ENCODE results near the gene AHRR.
"Not testable (repeated sequence)": the region's sequence is repeated elsewhere in the genome, so short reads cannot be mapped to it uniquely, and the experiment has no call there.

AHRR gene

DNA sequence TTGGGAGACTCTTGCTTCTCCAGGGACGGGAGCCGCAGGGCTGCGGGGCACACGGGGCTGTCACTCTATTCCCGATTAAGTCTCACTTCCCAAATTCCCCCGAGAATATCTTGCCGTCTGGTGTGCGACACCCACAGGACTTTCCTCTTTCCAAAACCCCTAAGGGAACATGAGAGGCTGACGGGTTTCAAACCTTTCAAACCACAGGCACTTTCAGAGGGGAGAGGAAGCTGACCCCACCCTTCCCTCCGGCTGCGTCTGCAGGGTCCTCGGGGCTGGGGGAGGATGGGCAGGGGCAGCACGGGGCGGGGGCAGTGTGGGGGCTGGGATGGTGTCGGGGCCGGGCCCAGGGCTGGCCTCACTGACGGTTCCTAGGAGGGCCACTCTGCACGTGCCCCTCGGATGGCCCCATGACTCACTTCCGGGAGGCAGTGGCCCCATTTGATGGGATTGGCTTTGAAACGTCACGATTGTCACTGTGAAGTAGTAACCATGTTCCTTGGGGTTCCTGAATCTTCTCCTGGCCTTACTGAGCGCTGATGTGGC, 164.5 kb downstream of the AHRR start:
- no peak overlapping the region for H3K4me3 ChIP-seq (ENCODE audit: severe bottlenecking)
- TF ChIP-seq, protein P1, sequence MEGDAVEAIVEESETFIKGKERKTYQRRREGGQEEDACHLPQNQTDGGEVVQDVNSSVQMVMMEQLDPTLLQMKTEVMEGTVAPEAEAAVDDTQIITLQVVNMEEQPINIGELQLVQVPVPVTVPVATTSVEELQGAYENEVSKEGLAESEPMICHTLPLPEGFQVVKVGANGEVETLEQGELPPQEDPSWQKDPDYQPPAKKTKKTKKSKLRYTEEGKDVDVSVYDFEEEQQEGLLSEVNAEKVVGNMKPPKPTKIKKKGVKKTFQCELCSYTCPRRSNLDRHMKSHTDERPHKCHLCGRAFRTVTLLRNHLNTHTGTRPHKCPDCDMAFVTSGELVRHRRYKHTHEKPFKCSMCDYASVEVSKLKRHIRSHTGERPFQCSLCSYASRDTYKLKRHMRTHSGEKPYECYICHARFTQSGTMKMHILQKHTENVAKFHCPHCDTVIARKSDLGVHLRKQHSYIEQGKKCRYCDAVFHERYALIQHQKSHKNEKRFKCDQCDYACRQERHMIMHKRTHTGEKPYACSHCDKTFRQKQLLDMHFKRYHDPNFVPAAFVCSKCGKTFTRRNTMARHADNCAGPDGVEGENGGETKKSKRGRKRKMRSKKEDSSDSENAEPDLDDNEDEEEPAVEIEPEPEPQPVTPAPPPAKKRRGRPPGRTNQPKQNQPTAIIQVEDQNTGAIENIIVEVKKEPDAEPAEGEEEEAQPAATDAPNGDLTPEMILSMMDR (IDR thresholded peaks at IDR 0.05; ENCODE audit: poor library complexity, severe bottlenecking): no peak
- DNase-seq (ENCODE audit: low spot score) (no peak), ATAC-seq (ENCODE audit: low read depth) (no peak)
- no peaks in the 10 kb centered on the region for H3K9me3 ChIP-seq (ENCODE audit: severe bottlenecking)
- H3K4me1 ChIP-seq (ENCODE audit: insufficient read depth, poor library complexity, severe bottlenecking): no peaks in the 10 kb centered on the region
- no peaks in the 10 kb centered on the region for H3K36me3 ChIP-seq (ENCODE audit: low read depth)
- H3K27me3 ChIP-seq (ENCODE audit: insufficient read depth, poor library complexity, severe bottlenecking): peaks cover 24% of the 10 kb centered on the region
- H3K27ac ChIP-seq (ENCODE audit: poor library complexity, severe bottlenecking): no peak overlapping the region

DNA sequence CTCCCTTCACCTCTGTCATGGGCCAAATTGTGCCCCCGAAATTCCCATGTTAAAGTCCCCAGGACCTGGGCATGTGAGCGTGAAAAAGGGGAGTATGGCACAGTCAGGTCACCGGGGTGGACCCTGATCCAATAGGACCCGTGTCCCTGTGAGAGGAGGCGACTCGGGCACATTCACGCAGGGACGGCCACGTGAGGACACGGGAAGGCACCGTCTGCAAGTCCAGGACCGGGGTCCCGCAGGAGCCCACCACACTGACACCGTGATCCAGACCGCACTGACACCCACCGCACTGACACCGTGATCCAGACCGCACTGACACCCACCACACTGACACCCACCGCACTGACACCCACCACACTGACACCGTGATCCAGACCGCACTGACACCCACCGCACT, 165.1 kb downstream of the AHRR start:
- not testable (repeated sequence) for H3K9me3 ChIP-seq (ENCODE audit: severe bottlenecking); ATAC-seq (ENCODE audit: low read depth); H3K27ac ChIP-seq (ENCODE audit: poor library complexity, severe bottlenecking); H3K4me1 ChIP-seq (ENCODE audit: insufficient read depth, poor library complexity, severe bottlenecking); DNase-seq (ENCODE audit: low spot score); H3K36me3 ChIP-seq (ENCODE audit: low read depth); H3K4me3 ChIP-seq (ENCODE audit: severe bottlenecking)
- peaks cover 19% of the 10 kb centered on the region for H3K27me3 ChIP-seq (ENCODE audit: insufficient read depth, poor library complexity, severe bottlenecking)

Measured in RWPE2 (cell line).